T47D (cell line): ENCODE measurements around the gene RGL1.

Source experiments
- DNase-seq, 2 experiments: peaks; one replicate each; pipeline versions ENCODE4 v3.0.0 to v3.0.0-alpha.2; 2011 to 2012; ENCODE audit warnings: low read depth in 1 of 2, low spot score in 1 of 2
- JUND ChIP-seq: IDR thresholded peaks from 2 replicates; pipeline ENCODE4 v1.6.1; 2012; ENCODE audit warnings: low read depth
- in situ Hi-C: cut with HindIII; loops from 2 replicates; pipeline ENCODE4 v1.10.0; 2016; ENCODE audit warnings: low sequenced_read_pairs, low pct_unique_long_range_greater_than_20kb

Gene RGL1

GRCh38 chr1:183936791-183937190 is 131.9 kb downstream of the RGL1 start:
- in situ Hi-C loops: no loop called here
- no peak for DNase-seq
- no peak for TF ChIP-seq JUND

- in situ Hi-C loops: no loop called here
- no peak for TF ChIP-seq JUND
- DNase-seq: no peak
Observed at GRCh38 chr1:183937611-183938010, 132.7 kb downstream of the RGL1 start.

- no peak for TF ChIP-seq JUND
- in situ Hi-C loops: no loop called here
- DNase-seq: no peak
Observed at GRCh38 chr1:183941001-183941400, 136.1 kb downstream of the RGL1 start.

DNA sequence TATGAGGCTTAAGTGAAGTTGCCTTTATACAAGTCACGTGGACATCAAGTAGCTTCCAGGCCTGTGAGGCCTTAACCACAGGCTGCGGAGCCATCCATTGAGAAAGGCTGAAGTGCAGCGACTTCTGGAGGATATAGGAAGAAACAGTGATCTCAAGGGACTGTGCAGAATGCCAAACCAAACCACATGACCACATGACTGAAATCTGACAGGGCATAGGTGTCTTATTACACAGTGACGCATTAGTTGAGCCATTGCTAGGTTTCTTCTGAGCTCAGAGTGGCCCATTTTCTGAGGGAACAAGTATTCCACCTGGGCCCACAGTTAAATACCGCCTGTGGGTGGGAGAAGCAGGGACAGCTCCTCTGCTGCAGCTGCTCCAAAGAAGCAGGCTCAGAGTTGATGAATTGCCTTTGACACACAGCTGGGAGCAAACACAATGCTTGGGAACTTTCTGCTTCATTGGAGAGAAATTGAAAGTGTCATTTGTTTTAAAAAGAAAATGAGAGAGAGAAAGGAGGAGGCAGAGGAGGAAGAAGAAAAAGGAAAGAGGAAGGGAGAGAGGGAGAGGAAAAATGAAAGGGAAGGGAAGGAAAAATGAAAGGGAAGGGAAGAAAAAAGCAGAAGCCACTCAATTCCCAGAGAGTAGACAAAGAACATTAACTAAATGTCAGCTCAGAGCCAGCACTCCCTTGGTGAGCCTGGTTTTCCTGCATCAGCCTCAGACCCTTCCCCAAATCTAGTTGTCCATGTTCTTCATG is 138.2 kb downstream of the RGL1 start:
- peak in 1 of 2 experiments; percentile 89 for DNase-seq
- in situ Hi-C loops: no loop called here
- TF ChIP-seq JUND: no peak

DNA sequence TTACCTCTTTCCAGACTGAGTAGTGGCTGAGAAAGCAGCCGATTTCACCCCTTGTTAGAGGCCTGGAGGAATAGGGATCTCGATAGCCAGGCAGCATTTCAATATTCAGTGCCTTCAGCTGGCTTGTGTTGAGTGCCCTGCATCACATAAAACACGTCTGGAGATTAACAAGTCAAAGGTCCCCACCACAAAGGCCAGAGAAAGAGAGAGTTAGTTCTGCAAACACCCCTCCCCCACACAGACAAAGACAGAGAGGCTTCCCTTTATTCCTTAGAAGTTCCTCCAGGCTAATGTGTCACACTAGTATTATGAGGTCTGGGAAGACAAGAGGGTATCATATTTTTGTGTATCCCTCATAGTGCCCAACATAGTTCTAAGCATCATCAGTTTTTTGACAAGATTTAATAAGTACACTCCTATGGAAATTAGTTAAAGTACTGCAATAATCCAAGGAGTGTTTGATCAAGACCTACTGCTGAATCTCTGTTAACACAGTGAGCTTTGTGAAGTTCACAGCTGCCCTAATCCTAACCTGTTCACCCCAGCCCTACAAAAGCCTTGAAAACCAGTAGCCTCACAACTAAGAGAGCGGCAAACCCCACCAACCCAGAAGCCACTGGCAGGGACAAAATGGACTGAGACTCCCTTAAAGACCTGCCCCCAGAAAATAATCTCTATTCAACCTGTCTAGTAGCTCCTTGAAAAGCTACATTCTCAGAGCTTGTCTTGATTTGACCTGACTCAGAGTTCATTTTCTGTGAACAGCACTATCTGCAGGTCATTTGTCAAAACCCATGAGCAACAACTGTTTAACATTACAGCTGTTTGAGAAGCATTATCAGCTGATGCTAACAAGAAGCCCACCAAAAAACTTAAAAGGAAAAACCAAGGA is 140.8 kb downstream of the RGL1 start:
- no peak for TF ChIP-seq JUND
- in situ Hi-C loops: no loop called here
- DNase-seq: no peak

- TF ChIP-seq JUND: no peak
- in situ Hi-C loops: no loop called here
- DNase-seq: no peak
Observed at GRCh38 chr1:183946320-183946613, 141.3 kb downstream of the RGL1 start.

DNA sequence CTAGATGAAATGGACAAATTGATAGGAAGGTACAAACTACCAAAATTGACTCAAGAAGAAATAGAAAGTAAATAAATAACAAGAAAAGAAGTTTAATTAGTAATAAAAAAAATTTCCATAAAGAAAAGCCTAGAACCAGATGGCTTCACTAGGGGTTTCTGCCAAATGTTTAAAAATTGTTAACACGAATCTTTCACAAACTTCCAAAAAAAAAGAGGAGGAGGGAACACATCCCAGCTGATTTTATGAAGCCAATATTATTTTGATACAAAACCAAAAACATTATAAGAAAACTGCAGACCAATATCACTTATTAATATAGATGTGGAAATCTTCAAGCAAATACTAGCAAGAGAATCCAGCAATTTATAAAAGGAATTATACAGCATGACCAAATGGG is 143.1 kb downstream of the RGL1 start:
- in situ Hi-C loops: no loop called here
- no peak for TF ChIP-seq JUND
- DNase-seq: no peak

DNA sequence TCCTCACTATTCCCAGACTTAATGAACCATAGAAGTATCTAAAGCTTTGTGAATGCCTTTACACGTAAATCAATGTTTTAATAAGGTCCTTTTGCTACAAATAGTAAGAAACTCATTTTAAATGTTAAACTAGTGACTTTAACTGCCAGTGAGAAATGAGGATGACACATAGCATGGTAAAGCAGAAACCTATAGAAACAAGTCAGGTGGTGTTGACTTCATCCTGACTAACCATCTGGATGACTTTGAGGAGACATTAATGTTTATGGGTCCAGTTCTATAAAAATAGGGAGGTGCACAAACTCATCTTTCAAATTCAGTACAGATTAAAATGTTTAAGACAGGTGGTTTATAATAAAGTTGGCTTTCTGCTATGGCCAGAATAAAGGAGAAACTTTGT is 147.2 kb downstream of the RGL1 start:
- DNase-seq: no peak
- TF ChIP-seq JUND: no peak
- in situ Hi-C loops: no loop called here

DNA sequence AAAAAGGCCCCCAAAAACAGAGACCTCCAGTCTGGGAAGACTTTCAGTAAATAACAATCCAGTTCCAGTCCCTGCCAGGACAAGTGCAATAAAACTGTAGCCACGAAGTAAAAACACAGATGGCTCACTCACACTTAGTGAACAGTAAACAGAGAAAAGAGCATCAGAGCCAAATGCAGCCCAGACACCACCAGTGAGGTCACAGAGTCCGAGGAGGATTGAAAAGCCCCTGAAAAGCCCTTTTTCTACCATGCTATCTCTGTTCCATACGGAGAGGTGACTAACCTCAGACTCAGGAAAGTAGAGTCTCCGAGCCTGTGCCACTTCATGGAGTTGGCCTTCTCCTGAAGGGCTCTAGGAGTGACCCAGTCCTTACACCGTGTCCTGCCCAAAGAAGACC is 148.1 kb downstream of the RGL1 start:
- no peak for TF ChIP-seq JUND
- DNase-seq: no peak
- in situ Hi-C loops: no loop called here

DNA sequence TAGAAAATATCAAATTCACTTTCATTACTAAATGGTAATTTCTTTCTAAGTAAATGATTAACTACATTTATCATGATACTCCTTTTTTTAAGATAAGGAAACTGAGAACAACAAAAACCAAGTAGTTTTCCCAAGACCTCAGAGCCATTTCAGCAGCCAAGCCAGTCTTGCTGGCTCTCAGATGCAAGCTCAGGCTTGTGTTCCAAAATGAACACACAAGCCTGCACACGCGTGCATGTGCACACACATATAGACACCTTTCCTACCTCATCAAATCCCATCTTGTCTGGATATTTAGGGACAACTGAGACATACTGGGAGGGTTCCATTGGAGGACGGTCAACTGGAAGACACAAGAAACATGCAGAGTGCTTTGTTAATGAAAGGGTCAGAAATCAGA is 149.6 kb downstream of the RGL1 start:
- TF ChIP-seq JUND: no peak
- DNase-seq: no peak
- in situ Hi-C loops: no loop called here

- no peak for TF ChIP-seq JUND
- in situ Hi-C loops: no loop called here
- no peak for DNase-seq
Observed at GRCh38 chr1:183956559-183957188, 151.8 kb downstream of the RGL1 start.

DNA sequence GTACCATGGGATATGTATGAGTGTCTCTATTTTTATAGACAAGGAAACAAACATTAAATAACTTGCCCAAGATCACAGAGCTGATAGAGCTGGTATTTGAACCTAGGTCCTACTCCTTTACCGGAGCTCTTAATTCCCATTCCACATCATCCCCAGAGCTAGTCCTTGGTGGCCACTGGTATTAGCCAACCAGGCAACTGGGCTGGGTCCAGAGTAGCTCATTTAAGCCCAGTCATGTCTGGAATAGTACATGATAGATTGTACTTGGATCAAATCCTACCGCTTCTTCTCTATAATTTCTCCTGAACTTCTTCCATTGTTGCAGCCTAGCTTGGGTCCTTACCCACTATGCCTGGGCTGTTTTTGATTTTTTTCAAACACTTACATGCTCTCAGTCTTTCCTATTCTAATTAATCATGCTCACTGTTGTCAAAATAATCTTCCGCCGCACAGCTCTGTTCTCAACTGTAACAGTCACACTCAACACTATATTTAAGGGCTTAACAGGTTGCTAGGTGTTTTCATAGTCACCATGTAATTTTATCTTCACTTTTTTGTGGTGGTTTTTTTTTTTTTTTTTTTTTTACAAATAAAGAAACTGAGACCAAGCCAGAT is 152.4 kb downstream of the RGL1 start:
- TF ChIP-seq JUND: no peak
- in situ Hi-C loops: no loop called here
- DNase-seq: no peak

DNA sequence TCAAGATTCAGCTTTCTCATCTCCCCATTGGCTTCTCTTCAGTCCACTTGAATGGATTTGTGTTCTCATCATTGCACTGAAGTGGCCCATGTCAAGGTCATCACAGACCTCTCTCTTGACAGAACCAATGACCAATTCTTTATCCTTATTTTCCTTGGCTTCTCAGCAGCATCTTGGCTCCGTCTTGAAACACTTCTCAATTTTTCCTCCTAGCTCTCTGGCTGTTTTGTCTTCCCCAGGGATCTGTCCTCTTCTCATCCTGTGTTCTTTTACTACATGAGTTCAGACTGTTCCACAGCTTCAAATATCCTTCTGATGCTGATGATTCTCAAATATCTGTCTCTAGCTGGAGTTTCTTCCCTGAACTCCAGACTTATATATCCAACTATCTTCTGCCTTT is 154.0 kb downstream of the RGL1 start:
- TF ChIP-seq JUND: no peak
- in situ Hi-C loops: no loop called here
- DNase-seq: no peak
